ENCODE data around the gene NR4A2. TPM values are rescaled to one million over a fixed set of nuclear protein-coding genes. Genes with fewer than 3 reads are reported as not detected.

NR4A2 gene
- total and polyA plus RNA-seq, 11 donors: 0.63 to 14.2 (median 1.3) TPM

DNA sequence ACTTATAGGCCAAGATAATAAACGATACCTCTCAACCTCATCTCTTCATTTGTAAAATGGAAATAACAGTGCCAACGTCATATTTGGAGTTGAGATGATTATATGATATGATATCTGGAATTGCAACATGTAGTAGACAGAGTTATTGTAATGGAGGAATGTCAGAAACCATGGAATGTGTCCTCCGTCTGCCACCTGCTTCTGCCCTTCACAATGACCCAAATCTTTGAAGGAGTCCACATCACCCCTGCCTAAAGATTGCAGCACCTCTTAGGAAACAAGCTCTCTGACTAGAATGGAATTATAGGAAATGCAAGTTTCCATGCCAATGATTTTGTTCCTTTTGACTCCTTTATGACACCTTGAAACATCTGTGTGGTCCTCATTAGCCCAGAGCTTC, 14.9 kb downstream of the NR4A2 start:
- H3K27me3 ChIP-seq: peaks cover 6 to 62% (median 31%) of the 10 kb centered on the region in 9 donors
- H3K4me3 ChIP-seq: no peak overlapping the region
- intact Hi-C loops (cut with DNase I): no loop called here
- no peaks in the 10 kb centered on the region for H3K36me3 ChIP-seq
- DNase-seq (no peak), ATAC-seq (no peak)
- H3K9me3 ChIP-seq: no peaks in the 10 kb centered on the region
- H3K4me1 ChIP-seq: peaks cover 0 to 34% (median 24%) of the 10 kb centered on the region in 12 donors
- TF ChIP-seq, protein P1, sequence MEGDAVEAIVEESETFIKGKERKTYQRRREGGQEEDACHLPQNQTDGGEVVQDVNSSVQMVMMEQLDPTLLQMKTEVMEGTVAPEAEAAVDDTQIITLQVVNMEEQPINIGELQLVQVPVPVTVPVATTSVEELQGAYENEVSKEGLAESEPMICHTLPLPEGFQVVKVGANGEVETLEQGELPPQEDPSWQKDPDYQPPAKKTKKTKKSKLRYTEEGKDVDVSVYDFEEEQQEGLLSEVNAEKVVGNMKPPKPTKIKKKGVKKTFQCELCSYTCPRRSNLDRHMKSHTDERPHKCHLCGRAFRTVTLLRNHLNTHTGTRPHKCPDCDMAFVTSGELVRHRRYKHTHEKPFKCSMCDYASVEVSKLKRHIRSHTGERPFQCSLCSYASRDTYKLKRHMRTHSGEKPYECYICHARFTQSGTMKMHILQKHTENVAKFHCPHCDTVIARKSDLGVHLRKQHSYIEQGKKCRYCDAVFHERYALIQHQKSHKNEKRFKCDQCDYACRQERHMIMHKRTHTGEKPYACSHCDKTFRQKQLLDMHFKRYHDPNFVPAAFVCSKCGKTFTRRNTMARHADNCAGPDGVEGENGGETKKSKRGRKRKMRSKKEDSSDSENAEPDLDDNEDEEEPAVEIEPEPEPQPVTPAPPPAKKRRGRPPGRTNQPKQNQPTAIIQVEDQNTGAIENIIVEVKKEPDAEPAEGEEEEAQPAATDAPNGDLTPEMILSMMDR (IDR thresholded peaks at IDR 0.05): no peak
- no peak for TF ChIP-seq POLR2A (IDR thresholded peaks at IDR 0.05)
- 79 to 84% (median 82%) methylated on average over 3 of the region's 3 CpGs for WGBS, 4 donors
- H3K27ac ChIP-seq: no peak overlapping the region

DNA sequence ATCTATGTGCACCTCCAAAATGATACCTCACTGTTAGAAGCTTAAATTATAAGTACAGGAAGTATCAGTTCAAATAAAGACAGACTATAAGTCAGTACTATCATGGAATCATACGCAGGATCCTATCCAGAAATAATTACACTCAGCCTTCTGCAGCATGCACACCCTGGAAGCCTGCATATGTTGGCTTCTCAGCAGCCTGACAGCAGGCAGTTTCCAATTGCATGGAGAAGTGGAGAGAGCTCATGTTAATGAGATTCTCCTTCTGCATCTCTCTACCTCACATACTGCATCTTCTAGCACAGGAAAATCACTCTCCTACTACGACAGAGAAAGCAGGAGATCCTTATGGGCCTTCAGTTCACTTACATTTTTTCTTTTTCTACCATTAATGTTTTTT, 20.5 kb downstream of the NR4A2 start:
- Histone ChIP-seq H3K4me3 (no peak overlapping the region), H3K27me3 (peaks cover 0 to 24% (median 0%) of the 10 kb centered on the region in 9 donors), H3K36me3 (no peaks in the 10 kb centered on the region), H3K27ac (no peak overlapping the region), H3K4me1 (no peaks in the 10 kb centered on the region), H3K9me3 (no peaks in the 10 kb centered on the region)
- no peak for DNase-seq
- no peak for TF ChIP-seq POLR2A (IDR thresholded peaks at IDR 0.05)
- TF ChIP-seq, protein P1 (IDR thresholded peaks at IDR 0.05): no peak
- WGBS, 4 donors: 53 to 66% (median 58%) methylated on average over 2 of the region's 2 CpGs
- intact Hi-C loops (cut with DNase I): no loop called here
- ATAC-seq: no peak

DNA sequence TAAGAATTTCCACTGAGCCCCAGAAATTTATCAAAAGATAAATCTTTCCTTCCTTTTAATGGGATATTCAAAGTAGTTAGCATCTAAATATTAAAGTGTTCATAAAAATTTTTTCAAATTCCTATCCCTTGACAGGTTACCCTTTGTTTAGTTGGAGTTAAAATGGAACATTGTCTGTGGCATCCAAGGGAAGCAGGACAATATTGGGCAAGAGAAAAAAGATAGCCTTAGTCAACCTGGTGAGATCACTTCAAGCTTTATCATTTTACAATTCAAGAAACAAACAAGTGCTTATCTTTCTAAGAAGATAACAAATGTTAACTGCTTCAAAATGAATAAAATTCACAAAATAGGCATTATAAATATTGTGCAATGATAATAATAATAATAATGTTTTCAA, 21.7 kb downstream of the NR4A2 start:
- H3K4me3 ChIP-seq: no peak overlapping the region
- DNase-seq (no peak), ATAC-seq (no peak)
- intact Hi-C loops (cut with DNase I): no loop called here
- peaks cover 0 to 24% (median 0%) of the 10 kb centered on the region in 9 donors for H3K27me3 ChIP-seq
- H3K36me3 ChIP-seq: no peaks in the 10 kb centered on the region
- no peaks in the 10 kb centered on the region for H3K9me3 ChIP-seq
- H3K27ac ChIP-seq: no peak overlapping the region
- TF ChIP-seq, protein P1 (IDR thresholded peaks at IDR 0.05): no peak
- TF ChIP-seq POLR2A (IDR thresholded peaks at IDR 0.05): no peak
- no peaks in the 10 kb centered on the region for H3K4me1 ChIP-seq

DNA sequence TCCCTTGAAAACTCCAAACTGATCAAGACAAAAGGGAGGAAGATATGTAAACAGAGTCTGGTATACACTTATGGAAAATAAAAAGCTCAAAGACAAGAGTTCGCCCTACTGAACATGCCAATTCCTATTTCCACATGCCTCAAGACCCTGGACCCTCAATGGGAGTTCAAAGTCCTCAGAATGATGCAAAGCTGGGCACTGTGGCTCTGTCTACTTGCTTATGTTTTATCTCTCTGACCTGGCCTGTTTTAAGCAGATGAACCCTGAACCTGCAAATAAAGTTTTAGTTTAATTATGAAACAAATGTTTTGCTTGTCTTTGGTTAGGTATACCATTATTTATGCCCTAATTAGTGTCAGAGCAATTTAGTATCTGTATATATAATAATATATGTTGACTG, 22.6 kb downstream of the NR4A2 start:
- intact Hi-C loops (cut with DNase I): no loop called here
- Histone ChIP-seq H3K9me3 (no peaks in the 10 kb centered on the region), H3K27me3 (peaks cover 0 to 16% (median under 1%) of the 10 kb centered on the region in 9 donors), H3K27ac (no peak overlapping the region), H3K4me1 (no peaks in the 10 kb centered on the region), H3K36me3 (no peaks in the 10 kb centered on the region), H3K4me3 (no peak overlapping the region)
- DNase-seq (no peak), ATAC-seq (no peak)
- WGBS, 4 donors: 83 to 94% (median 87%) methylated on average over 1 of the region's 1 CpG
- TF ChIP-seq POLR2A (IDR thresholded peaks at IDR 0.05): no peak
- TF ChIP-seq, protein P1 (IDR thresholded peaks at IDR 0.05): no peak

All from heart left ventricle (tissue), 16 donors.